NCI-H1092 (cell line): ENCODE data around the gene PDE11A.

Source experiments
- DNase-seq: peaks from one replicate; lab custom pipeline; 2025; lab: John Stamatoyannopoulos, UW

Gene PDE11A

GRCh38 chr2:177921726-177922125 is 150.9 kb downstream of the PDE11A start:
- no peak for DNase-seq

GRCh38 chr2:177917169-177917568 is 155.4 kb downstream of the PDE11A start:
- DNase-seq: no peak

DNA sequence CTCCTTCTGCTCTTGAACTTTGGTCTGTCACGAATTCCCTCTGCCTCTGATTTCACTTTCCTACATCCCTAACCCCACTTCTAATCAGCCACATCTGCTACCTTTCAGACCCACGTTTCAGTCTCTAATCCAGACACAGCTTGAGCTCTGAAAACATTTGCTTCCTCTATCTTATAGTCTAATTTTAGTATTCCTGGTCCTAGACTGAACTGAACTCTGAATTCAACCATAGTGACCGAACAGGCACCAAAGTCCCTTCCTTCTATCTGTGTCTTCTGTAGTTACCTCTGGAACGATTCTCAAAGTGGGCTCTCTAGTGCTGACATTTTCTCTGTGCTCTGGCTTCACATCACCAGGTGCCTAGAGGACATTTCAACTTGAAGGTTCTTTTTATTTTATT is 156.2 kb downstream of the PDE11A start:
- no peak for DNase-seq

DNA sequence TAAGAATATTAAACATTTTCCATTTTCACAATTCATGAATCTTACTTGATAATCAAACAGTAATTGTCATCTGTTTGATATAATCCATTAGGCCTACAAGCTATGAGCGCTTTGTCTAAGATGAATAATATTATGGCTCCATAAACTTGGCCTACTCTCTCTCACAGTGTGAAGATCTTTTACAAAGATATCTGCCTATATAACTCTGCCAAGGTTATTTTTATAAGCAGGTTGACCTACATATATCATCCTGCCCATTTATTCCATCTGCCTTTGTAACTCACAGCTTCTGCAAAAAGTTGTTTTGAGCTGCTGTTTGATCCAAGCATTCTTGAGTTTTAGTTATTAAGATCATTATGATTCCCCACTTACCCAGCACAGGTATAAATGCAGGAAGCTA is 158.3 kb downstream of the PDE11A start:
- no peak for DNase-seq

- DNase-seq: no peak
Measured at GRCh38 chr2:177909962-177910361, 162.6 kb downstream of the PDE11A start.

- DNase-seq: no peak
Measured at GRCh38 chr2:177908824-177909223, 163.8 kb downstream of the PDE11A start.

GRCh38 chr2:177908182-177908581 is 164.4 kb downstream of the PDE11A start:
- no peak for DNase-seq

GRCh38 chr2:177906041-177906718 is 166.4 kb downstream of the PDE11A start:
- peak; percentile 29 for DNase-seq

GRCh38 chr2:177905640-177906039 is 166.9 kb downstream of the PDE11A start:
- no peak for DNase-seq

DNA sequence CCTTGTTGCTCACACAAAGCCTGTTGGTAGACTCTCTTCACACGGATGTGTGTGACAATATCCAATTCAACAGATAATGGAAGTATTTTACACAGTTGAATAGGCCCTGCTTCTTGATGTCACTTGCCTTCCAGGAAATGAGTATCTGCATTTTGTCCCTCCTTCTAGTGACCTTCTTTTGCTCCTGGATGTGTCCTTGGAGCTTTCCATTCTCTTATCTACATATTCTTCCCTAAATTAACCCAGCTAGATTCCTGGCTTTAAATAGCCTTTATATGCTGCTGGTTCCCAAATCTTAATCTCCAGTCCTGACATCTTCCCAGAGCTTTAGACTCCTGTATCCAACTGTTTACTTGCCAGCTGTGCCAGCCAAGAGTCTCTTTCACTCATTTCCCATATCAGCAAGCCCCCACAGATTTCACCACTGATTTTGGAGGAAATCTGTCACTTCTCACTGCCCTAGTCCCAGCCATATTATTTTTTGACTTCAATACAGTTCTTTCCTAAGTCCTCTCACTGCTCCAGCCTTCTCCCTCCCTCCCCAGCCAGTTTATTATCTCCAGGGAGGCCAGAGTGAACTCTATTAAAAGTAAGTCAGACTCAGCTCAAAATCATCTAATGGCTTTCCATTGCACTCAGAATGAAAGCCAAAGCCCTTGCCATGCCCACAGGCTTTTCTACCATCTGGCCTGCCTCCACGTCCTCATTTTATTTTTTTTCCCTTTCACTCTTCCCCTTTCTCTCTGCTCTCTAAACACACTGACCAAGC is 170.0 kb downstream of the PDE11A start:
- DNase-seq: no peak

- no peak for DNase-seq
Measured at GRCh38 chr2:177900082-177900481, 172.5 kb downstream of the PDE11A start.

DNA sequence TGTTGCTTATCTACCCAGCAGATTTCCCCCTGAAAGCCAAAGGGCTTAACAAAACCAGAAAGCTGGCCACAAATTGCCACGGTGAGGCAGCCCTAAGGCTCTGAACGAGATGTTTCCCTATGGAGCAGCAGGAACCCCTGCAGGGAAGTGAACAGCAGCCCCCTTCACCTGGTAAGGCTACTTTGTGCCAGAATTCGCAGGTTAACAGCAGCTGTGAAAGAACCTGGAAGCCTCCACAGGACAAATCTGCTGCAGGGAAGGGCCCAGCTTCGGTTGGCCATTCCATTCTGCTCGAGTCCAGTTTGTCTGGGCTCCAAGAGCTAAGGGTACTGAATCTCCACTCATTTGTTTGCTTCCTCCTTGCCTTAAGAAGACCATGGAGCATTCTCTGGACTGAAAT is 175.3 kb downstream of the PDE11A start:
- no peak for DNase-seq

GRCh38 chr2:177896587-177896986 is 176.0 kb downstream of the PDE11A start:
- DNase-seq: no peak

DNA sequence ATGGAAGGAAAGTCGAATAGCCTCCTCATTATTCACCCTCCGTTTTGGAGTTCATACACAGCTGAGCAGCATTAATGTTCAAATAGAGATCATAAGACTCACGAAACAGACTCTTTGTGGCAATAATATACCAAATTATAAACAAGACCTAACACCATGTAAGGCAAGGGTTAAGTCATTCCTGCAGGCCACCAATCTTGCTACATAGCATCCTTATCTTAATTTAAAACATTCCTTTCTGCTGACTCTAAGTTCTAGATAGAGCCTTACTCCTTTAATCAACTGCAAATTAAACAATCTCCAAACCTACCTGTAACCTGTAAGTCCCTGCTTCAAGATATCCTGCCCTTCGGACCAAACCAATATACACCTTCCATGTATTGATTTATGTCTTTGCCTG is 178.0 kb downstream of the PDE11A start:
- DNase-seq: no peak

DNA sequence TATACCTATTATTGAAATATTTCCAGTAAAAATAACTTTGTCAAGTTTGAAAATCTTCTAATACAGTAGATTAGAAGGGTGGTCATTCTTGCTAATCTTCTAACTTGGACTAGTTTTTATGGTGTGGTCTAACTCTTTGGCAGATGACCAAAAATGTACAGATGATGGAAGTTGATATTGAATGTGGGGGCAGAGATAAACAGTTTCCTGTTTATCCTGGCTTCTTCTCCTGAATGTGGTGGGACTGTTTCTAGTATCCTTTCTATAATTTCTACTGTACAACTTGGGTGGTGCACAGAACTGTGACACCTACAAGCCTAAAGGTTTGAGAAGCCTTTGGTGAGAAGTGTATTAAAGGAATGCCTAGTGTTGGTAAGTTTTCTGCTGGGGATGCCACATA is 178.7 kb downstream of the PDE11A start:
- DNase-seq: no peak

DNA sequence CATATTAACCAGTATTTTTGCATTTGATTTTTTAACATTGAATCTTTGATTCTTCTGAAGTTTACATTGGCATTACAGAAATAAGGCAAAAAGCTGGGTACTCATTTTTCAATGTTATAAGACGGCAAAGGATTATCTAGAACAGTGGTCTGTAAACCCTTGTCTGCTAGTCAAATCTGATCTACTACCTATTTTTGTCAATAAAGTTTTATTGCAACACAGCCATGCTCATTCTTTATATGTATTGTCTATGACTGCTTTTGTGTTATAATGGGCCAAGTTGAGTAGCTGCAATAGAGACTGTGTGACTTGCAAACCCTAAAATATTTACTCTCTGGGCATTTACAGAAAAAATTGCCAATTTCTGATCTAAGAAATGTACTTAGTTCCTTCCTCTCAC is 181.0 kb downstream of the PDE11A start:
- no peak for DNase-seq

DNA sequence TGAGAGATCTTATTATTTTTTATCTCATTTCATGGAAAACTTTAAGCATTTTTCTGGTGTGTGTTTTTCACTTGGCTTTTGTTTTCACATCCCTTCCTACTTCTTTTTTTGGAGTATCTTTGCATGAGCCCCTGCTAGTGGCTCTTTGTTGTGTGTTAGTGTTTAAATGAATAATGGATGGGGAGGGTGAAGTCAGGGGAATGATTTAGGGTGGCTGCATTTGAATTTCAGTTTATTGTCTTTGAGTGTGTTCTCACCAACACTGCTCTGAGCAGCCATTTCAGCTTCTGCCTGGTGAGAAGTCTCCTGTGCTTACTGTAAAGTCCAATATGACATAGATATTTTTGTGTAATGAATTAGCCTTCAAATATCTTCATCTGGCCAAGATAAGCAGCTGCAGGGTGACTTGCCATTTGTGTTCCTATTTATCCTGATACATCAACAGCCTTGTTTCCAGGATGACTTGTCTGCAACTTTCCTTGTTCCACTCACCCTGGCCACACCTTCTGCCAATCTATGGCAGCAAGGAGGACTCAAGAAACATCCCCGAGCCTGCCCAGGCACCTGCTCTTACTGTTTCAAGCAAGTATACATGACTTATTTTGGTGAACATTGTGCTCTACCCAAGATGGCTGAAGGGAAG is 182.6 kb downstream of the PDE11A start:
- no peak for DNase-seq

- DNase-seq: no peak
Measured at GRCh38 chr2:177888581-177888980, 184.0 kb downstream of the PDE11A start.

DNA sequence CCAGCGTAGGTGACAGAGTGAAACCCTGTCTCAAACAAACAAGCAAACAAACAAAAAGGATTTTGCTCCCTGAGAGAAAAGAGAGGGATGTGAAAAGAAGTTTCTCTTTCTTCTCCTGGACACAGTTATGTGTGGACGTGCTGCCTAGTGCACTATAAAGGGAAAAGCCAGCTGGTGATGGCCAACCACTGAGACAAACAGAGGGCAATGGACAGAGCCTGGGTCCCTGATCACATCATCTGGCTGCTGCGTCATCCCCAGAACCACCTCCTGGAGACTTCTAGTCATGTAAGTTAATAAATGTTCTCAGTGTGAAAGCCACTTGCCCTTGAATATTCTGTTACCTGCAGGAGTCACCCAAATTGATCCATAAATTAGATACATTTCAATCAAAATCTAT is 184.9 kb downstream of the PDE11A start:
- no peak for DNase-seq

DNA sequence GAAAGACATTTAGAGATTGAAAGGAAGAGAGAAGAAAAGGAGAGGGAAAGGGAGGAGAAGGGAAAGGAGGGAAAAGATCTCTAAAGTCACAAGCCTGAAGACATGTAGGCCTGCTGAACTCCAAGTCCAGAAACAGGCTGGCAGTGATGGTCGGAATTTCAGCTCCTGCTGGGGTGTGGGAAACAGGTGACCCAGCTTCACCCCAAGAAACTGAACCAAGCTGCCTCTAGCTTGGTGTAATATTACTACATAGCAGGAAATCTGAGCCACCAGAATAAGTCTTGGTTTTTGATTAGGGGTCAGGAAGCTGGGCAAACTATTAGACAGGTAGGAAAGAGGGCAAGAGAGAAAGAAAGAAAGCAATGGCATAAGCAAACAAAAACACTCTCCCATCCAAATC is 185.8 kb downstream of the PDE11A start:
- no peak for DNase-seq

DNA sequence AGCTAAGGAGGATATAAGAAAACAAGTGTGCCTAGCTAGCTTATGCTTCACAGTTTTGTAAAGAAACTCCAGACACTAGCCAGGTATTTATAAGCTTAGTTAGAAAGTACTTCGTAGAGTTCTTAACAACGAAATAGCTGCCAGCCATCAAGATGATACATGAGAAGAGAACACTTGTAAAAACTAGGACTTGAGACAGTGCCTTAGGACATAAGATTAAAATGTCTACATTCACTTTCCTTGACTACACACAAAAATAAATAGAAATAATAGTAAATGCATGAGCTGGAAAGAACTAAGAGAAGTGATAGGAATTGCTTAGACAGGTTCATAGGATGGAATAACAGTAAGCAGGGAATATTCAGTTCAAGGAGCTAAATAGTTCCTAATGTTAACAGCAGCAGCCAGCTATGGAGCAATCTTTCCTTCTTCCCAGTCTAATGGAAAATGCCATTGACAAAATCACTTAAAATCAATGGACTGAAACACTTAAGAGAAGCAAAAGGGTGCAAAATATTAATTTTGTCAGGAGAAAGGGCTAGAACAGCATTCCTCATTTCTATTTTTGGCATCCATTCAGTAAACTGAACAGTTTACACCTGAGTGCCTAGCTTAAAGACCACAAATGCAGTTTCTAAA is 186.6 kb downstream of the PDE11A start:
- DNase-seq: no peak

GRCh38 chr2:177883177-177883576 is 189.4 kb downstream of the PDE11A start:
- DNase-seq: no peak

GRCh38 chr2:177882501-177882900 is 190.1 kb downstream of the PDE11A start:
- DNase-seq: no peak
